HTERT RPE-1 (cell line): Measurements from ENCODE around the gene BPIFA2.
"Not testable (repeated sequence)": the region's sequence is repeated elsewhere in the genome, so short reads cannot be mapped to it uniquely, and the experiment has no call there.

Experiments
- in situ Hi-C: fragments of 300-500 bp; cut with MboI; formaldehyde crosslinking; loops from 4 replicates; pipeline ENCODE4 v1.14.3; 2020; ENCODE audit warnings: low sequenced_read_pairs

The BPIFA2 gene, protein sequence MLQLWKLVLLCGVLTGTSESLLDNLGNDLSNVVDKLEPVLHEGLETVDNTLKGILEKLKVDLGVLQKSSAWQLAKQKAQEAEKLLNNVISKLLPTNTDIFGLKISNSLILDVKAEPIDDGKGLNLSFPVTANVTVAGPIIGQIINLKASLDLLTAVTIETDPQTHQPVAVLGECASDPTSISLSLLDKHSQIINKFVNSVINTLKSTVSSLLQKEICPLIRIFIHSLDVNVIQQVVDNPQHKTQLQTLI

GRCh38 chr20:33167859-33168258 is at the start of gene BPIFA2:
TSS of gene BPIFA2 (plus strand) at chr20:33168159. CDS start at chr20:33169146, 987 bp downstream.
- in situ Hi-C loops: no loop called here

GRCh38 chr20:33119725-33120720 is 47.9 kb upstream of the BPIFA2 start:
- in situ Hi-C loops: no loop called here

GRCh38 chr20:33120934-33121333 is 47.0 kb upstream of the BPIFA2 start:
- in situ Hi-C loops: no loop called here

- in situ Hi-C loops: not testable (repeated sequence)
Observed at GRCh38 chr20:33122297-33122696, 45.7 kb upstream of the BPIFA2 start.

DNA sequence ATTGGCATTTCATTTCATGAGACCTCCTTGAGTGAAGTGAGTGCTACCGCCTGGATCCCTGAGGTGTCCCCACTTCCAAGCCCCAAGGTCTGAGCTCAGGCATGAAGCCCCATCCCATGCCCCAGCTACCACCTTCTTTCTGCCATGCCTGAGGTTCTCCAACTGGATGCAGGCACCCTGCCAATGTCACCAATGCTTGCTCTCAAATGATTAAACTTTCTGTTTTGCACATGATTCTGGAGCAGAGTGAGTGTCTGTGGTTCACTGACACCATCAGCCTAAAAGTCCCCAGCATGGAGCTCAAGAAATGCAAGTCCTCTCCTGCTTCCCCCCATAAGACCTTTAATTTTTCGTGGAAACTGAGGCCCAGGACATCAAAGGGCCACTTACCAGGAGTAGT is 43.7 kb upstream of the BPIFA2 start:
- in situ Hi-C loops: no loop called here

DNA sequence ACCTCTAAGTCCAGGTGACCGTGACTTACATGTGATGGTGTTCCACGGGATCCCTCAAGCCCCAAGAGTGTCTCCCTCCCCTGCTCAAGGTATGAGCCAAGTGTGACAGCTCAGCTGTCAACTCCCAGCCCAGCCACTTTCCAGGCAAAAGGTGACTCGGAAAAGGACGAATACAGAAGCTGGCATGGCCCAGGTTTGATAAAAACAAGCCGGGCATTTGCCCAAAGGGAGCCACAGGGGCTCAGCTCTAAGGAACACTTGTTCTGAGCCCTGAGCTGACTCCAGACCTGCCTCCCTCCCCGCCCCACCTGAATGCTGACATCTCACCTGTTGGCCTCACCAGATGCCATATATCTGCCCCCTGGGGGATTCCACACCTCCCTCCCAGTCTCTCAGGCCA is 43.0 kb upstream of the BPIFA2 start:
- in situ Hi-C loops: no loop called here

GRCh38 chr20:33125983-33126382 is 42.0 kb upstream of the BPIFA2 start:
- in situ Hi-C loops: no loop called here

GRCh38 chr20:33127422-33128097 is 40.4 kb upstream of the BPIFA2 start:
- in situ Hi-C loops: no loop called here

- in situ Hi-C loops: no loop called here
Observed at GRCh38 chr20:33130568-33131061, 37.3 kb upstream of the BPIFA2 start.

DNA sequence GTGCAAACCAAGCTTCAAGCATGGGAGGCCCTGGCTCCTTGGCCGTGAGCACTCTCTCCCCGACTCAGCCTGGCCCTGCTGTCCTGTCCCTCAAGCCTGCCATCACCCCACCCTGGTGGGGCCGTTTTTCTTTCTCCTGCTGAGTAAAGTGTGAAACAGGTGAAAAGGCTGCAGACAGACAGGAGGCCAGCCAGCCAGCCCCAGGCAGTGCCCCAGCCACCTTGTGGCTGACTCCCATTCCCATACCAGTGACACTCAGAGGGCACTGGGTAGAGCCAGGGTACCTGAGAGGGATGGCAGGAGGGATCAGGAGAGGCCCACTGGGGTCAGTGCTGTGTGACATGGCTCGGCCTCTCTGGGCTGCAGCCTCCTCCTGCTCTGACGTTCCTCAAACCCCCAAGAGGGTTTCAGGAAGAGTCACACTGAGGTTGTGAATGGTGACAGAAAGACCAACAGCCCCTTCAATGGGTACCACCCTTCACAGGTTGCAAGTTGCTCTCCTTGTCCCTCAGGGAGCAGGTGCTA is 35.9 kb upstream of the BPIFA2 start:
- in situ Hi-C loops: no loop called here

- in situ Hi-C loops: no loop called here
Observed at GRCh38 chr20:33132513-33133372, 35.2 kb upstream of the BPIFA2 start.

DNA sequence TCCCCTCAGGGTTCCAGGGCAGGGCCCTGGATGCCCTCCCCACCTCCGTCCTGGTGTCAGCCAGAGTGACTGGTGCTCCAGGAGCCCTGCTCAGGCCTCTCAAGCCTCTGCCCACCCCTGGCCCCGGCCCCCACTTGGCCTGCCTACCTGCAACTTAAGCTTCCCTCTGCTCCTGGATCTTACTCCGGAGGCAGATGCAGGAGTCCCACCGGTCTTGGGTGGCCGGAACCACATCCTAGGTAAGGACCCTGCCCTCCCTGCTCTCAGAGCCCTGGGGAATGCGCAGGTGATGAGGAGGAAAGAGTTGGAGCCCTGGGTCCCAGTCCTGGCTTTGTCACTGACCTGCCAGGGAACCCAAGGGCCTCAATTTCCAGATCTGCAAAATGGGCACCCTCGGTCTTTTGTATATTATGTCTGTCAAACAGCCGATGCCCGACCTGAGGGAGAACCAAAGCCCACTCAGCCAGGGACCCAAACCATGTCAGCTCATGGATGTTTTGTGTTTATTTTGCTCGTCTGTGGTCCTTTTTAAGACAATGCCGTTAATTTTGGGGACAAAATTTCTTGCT is 34.5 kb upstream of the BPIFA2 start:
- in situ Hi-C loops: no loop called here

GRCh38 chr20:33137195-33137594 is 30.8 kb upstream of the BPIFA2 start:
- in situ Hi-C loops: no loop called here

DNA sequence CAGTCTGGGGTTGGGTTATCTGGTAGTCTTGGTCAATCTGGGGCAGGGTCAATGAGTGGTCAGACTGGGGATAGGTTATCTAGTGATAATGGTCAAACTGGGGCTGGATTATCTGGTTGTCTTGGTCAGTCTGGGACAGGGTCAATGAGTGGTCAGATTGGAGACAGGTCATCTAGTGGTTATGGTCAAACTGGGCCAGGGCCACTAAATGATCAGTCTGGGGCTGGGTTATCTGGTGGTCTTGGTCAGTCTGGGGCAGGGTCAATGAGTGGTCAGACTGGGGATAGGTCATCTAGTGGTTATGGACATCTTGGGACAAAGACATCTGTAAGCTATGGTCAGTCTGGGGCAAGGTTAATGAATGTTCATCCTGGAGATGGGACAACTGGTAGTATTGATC is 28.5 kb upstream of the BPIFA2 start:
- in situ Hi-C loops: no loop called here

DNA sequence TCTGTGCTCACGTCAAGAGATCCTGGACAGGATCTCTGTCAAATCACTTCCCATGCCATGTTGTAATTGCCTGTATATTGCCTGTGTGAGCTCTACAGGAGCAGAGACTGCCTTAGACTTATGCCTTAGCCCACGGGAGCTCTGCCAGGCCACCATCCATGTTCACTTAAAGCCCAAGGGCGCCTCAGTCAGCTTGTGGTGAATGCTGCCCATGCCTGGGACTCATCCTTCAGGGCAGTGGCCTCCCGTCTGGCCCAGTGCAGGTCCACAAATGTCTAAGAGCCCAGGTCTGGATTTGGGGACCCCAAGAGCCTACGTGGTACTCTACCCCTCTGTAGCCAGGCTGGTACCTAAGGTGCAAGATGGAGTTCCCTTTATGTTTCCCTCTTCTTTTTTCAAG is 22.4 kb upstream of the BPIFA2 start:
- in situ Hi-C loops: no loop called here

- in situ Hi-C loops: no loop called here
Observed at GRCh38 chr20:33147299-33147698, 20.7 kb upstream of the BPIFA2 start.

- in situ Hi-C loops: no loop called here
Observed at GRCh38 chr20:33148040-33148439, 19.9 kb upstream of the BPIFA2 start.

DNA sequence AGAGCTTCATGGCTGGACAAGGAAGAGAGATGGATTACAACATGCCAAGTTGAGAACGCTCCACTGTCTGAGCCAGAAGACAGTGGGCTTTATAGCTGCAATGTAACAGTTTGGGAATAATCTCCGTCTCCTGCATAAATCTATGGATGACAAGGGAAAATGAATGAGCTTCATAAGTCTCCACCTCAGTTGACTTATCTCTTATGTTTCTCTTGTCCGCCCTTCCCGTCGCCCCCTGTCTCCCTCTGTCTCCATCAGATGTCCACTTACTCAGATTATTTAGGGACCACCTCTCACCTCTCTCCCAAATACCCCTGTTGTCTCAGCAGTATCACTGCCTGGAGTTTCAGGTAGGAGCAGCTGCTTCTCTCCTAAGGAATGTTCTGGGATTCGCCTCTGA is 13.7 kb upstream of the BPIFA2 start:
- in situ Hi-C loops: no loop called here

- in situ Hi-C loops: no loop called here
Observed at GRCh38 chr20:33158637-33159385, 9.1 kb upstream of the BPIFA2 start.
